Measurements from ENCODE around the gene JAZF1. TPM values are rescaled to one million over a fixed set of nuclear protein-coding genes. Genes with fewer than 3 reads are reported as not detected.

JAZF1 gene
- total RNA-seq, 4 donors from 2014 or later: 29.3 to 33.8 (median 30.1) TPM

DNA sequence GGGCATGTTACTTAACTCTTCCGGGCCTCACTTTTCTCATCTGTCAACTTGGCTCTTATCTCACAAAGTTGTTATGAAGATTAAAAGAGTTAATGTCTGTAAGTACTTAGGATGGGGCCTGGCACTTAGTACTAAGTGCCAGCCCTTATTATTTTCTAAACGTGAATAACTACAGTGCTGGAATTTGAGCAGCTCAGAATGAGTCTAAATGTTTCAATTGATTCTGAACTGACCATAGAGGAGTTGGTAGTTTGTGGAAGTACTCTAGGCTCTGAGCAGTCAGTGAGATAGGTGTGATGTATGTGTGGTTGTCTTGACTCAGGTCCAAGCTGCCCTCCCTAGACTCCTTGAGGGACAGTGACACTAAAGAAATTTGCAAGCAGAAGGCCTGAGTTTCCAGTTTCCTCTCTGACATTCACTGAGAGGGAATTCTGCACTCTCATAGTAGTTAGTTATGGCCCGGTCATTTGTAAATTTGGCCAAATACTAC lies 18.5 kb upstream of the JAZF1 start:
- intact Hi-C loops (cut with DNase I): no loop called here
- Histone ChIP-seq H3K4me3 (no peak overlapping the region), H3K4me1 (no peaks in the 10 kb centered on the region), H3K27me3 (no peaks in the 10 kb centered on the region), H3K27ac (replicated peaks in 1 of 4) (no peak overlapping the region), H3K36me3 (no peaks in the 10 kb centered on the region), H3K9me3 (no peaks in the 10 kb centered on the region)
- DNase-seq (ENCODE audit: extremely low spot score): no peak
- TF ChIP-seq EP300 (IDR thresholded peaks at IDR 0.05) (no peak), POLR2AphosphoS5 (IDR thresholded peaks at IDR 0.05) (no peak), POLR2A (IDR thresholded peaks at IDR 0.05; ENCODE audit: low read depth) (no peak)
- TF ChIP-seq, protein P1, sequence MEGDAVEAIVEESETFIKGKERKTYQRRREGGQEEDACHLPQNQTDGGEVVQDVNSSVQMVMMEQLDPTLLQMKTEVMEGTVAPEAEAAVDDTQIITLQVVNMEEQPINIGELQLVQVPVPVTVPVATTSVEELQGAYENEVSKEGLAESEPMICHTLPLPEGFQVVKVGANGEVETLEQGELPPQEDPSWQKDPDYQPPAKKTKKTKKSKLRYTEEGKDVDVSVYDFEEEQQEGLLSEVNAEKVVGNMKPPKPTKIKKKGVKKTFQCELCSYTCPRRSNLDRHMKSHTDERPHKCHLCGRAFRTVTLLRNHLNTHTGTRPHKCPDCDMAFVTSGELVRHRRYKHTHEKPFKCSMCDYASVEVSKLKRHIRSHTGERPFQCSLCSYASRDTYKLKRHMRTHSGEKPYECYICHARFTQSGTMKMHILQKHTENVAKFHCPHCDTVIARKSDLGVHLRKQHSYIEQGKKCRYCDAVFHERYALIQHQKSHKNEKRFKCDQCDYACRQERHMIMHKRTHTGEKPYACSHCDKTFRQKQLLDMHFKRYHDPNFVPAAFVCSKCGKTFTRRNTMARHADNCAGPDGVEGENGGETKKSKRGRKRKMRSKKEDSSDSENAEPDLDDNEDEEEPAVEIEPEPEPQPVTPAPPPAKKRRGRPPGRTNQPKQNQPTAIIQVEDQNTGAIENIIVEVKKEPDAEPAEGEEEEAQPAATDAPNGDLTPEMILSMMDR (IDR thresholded peaks at IDR 0.05): no peak
- WGBS: 78% methylated on average over 3 of the region's 3 CpGs

DNA sequence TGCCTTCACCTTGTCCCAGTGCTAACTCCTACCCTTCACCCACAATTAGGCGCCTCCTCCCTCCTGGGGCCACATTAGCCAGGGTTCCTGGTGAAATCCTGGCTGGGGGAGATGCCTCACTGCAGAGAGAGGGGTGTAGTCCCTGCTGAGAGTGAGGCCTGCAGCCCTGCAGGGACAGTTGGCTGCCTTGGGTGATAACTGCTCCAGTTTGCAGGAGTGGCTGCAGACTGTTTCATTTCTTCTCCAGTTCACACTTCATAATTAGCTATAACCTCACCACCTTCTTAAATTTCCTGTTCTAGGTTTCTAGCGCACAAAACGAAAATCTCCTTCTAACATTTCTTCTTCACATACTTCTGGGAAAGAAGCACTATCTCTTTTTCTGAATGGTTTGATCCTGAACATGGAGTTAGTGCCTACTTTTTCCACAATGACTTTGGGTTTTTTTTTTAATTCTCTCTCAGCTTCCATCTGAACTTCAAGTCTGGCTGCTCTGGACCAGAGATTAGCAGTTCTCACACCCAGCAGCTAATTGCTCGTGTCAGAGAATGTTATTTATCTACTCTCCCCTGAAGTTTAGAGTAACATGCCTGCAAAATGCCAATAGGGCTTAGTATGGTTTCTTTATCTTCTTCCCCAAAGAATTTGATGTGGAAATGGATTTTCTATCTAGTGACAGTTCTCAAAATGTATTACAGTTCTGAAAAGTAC lies 15.5 kb upstream of the JAZF1 start:
- intact Hi-C loops (cut with DNase I): no loop called here
- Histone ChIP-seq H3K36me3 (no peaks in the 10 kb centered on the region), H3K27ac (replicated peaks in 1 of 4) (no peak overlapping the region)

DNA sequence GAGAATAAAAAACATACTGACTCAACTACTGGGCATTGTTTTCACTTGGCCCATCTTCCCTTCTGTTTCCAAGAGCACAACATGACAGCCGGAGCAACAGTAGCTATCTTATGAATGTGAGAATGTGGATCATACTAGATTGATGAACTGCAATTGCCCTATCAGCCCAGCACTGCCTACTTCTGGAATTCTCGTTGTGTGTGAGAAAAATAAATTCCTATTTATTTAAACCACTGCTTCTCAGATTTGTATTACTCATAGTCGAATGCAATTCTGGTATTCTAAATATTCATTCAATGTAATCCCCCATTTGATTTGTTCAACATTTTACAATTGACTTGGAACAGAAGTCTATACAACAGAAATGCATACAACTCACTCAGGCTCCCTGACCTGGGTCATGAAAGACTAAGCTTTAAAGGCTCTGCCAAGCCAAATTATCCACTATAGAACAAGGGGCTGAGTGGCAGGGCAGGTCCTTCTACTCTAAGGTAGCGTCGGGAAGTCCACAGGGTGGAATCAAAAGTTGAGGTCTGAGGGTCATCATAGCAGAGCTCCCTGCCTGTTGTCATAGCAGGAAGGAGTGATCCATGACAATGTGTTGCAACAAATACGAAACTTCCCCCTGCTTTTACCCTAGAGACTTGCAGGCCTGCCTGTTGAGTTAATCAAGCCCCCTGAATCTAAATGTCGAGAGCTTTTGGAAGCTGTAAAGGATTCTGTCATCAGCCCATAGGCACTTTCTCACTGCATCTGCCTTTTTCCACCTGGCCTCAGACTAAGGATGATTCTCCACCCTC lies 12.4 kb upstream of the JAZF1 start:
- H3K36me3 ChIP-seq: no peaks in the 10 kb centered on the region
- no peak overlapping the region for H3K27ac ChIP-seq (replicated peaks in 1 of 4)
- H3K27me3 ChIP-seq: no peaks in the 10 kb centered on the region
- no peak overlapping the region for H3K4me3 ChIP-seq
- intact Hi-C loops (cut with DNase I): no loop called here
- no peaks in the 10 kb centered on the region for H3K4me1 ChIP-seq
- WGBS: 74% methylated on average over 7 of the region's 7 CpGs
- H3K9me3 ChIP-seq: no peaks in the 10 kb centered on the region
- TF ChIP-seq EP300 (IDR thresholded peaks at IDR 0.05) (no peak), POLR2AphosphoS5 (IDR thresholded peaks at IDR 0.05) (no peak), POLR2A (IDR thresholded peaks at IDR 0.05; ENCODE audit: low read depth) (no peak)
- TF ChIP-seq, protein P1 (IDR thresholded peaks at IDR 0.05): no peak
- no peak for DNase-seq (ENCODE audit: extremely low spot score)

More for the DNA sequence above, 15.5 kb upstream of the JAZF1 start:
- DNase-seq (ENCODE audit: extremely low spot score): no peak
- Histone ChIP-seq H3K4me1 (no peaks in the 10 kb centered on the region), H3K27me3 (no peaks in the 10 kb centered on the region), H3K4me3 (no peak overlapping the region), H3K9me3 (no peaks in the 10 kb centered on the region)
- 95% methylated on average over 4 of the region's 4 CpGs for WGBS
- no peak for TF ChIP-seq POLR2A (IDR thresholded peaks at IDR 0.05; ENCODE audit: low read depth)

DNA sequence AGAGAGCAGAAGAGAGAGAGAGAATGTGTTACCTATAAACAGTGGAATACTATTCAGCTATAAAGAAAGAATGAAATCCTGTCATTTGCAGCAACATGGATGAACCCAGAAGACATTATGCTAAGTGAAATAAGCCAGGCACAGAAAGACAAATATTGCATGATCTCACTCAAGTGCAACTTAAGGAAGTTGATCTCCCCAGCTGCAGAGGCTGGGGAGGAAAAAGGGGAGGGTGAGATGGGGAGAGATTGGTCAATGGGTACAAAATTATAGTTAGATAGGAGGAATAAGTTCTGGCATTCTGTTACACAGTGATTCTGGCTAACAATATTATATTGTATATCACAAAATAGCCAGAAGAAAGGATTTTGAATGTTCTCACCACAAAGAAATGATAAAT lies 11.2 kb upstream of the JAZF1 start:
- TF ChIP-seq POLR2AphosphoS5 (IDR thresholded peaks at IDR 0.05): no peak
- TF ChIP-seq EP300 (IDR thresholded peaks at IDR 0.05): no peak
- TF ChIP-seq, protein P1 (IDR thresholded peaks at IDR 0.05): no peak
- no peak for TF ChIP-seq POLR2A (IDR thresholded peaks at IDR 0.05; ENCODE audit: low read depth)
- Histone ChIP-seq H3K9me3 (no peaks in the 10 kb centered on the region), H3K36me3 (no peaks in the 10 kb centered on the region), H3K4me3 (no peak overlapping the region), H3K27me3 (no peaks in the 10 kb centered on the region), H3K27ac (replicated peaks in 1 of 4) (no peak overlapping the region), H3K4me1 (no peaks in the 10 kb centered on the region)
- no peak for DNase-seq (ENCODE audit: extremely low spot score)
- intact Hi-C loops (cut with DNase I): no loop called here

DNA sequence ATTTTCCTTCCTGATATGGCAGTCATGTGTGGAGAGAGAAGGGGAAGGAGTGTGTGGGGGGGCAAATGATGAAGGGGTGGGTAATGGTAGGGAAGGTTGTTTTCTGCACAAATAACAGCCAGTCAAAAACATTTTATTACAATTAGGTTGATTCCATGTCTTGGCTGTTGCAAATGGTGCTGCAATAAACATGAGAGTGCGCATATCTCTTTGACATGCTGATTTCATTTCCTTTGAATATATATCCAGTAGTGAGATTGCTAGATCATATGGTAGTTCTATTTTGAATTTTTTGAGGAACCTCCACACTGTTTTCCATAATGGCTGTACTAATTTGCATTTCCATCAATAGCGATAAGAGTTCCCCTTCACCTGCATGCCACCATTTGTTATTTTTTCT lies 10.6 kb upstream of the JAZF1 start:
- Histone ChIP-seq H3K27me3 (no peaks in the 10 kb centered on the region), H3K9me3 (no peaks in the 10 kb centered on the region), H3K4me3 (no peak overlapping the region), H3K36me3 (no peaks in the 10 kb centered on the region), H3K27ac (replicated peaks in 1 of 4) (no peak overlapping the region), H3K4me1 (no peaks in the 10 kb centered on the region)
- intact Hi-C loops (cut with DNase I): no loop called here
- no peak for DNase-seq (ENCODE audit: extremely low spot score)
- 85% methylated on average over 2 of the region's 2 CpGs for WGBS
- TF ChIP-seq POLR2A (IDR thresholded peaks at IDR 0.05; ENCODE audit: low read depth): no peak
- TF ChIP-seq EP300 (IDR thresholded peaks at IDR 0.05): no peak
- TF ChIP-seq POLR2AphosphoS5 (IDR thresholded peaks at IDR 0.05): no peak
- TF ChIP-seq, protein P1 (IDR thresholded peaks at IDR 0.05): no peak
